ENCODE data around the gene GRIA4. TPM values are rescaled to one million over a fixed set of nuclear protein-coding genes. Genes with fewer than 3 reads are reported as not detected.

GRIA4 gene
- total and polyA plus RNA-seq, 2 donors (not counting 1 experiment from before 2014, with no cell fraction given), result not detected

DNA sequence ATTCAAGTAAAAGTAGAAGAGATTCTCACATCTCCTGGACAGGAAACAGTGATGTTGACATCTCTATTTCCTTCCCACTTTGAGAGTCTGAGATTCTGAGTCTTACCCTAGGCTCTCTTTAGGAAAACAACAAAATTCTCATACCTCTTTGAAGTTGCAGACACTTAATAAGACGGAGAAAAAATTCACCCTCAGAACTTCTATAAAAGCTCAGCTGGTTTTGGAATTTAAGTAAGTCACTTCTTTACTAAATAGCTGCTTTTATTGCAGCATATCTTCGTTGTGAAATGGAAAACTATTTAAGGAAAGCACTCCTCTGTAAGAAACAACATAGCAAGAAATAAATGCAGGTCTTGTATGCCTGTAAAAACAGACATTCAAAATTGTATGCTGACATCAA, 333.0 kb downstream of the GRIA4 start:
- WGBS (ENCODE audit: insufficient coverage), result no CpG with 5 or more reads among the region's 2 CpGs
- Mint-ChIP-seq H3K4me3 (no peak overlapping the region), H3K27me3 (peaks cover 3% of the 10 kb centered on the region), H3K27ac (no peak overlapping the region), H3K9me3 (ENCODE audit: insufficient read depth) (no peaks in the 10 kb centered on the region), H3K4me1 (no peaks in the 10 kb centered on the region)
- intact Hi-C loops (cut with micrococcal nuclease), result no loop called here
- Histone ChIP-seq H3K9me3 (ENCODE audit: control extremely low read depth in 1 of 3, control insufficient read depth in 2 of 3, insufficient read depth in 1 of 3, low read length in 2 of 3) (no peaks in the 10 kb centered on the region), H3K27ac (ENCODE audit: low read length in 2 of 2) (no peak overlapping the region), H2AFZ (ENCODE audit: insufficient read depth, low read depth, low read length, poor library complexity, severe bottlenecking) (no peak overlapping the region), H3K9ac (ENCODE audit: low read length) (no peak overlapping the region), H3K79me2 (ENCODE audit: control insufficient read depth, insufficient read depth, low read length) (no peaks in the 10 kb centered on the region), H4K20me1 (ENCODE audit: control insufficient read depth, insufficient read depth, low read length, poor library complexity, severe bottlenecking) (no peaks in the 10 kb centered on the region), H3K36me3 (replicated peaks in 1 of 2; ENCODE audit: control extremely low read depth in 1 of 2, control insufficient read depth in 1 of 2, extremely low read depth in 1 of 2, insufficient read depth in 2 of 2, low read length in 1 of 2) (no peaks in the 10 kb centered on the region), H3K4me2 (replicated peaks; ENCODE audit: low read depth, low read length, poor library complexity, severe bottlenecking) (no peak overlapping the region), H3K4me3 (ENCODE audit: control extremely low read depth in 1 of 5, extremely low read depth in 1 of 5, insufficient read depth in 1 of 5, low read depth in 2 of 5, low read length in 4 of 5) (no peak overlapping the region), H3K4me1 (ENCODE audit: control insufficient read depth in 2 of 2, insufficient read depth in 2 of 2, low read length in 2 of 2) (no peaks in the 10 kb centered on the region), H3K27me3 (replicated peaks in 1 of 4; ENCODE audit: control extremely low read depth in 1 of 4, control insufficient read depth in 3 of 4, insufficient read depth in 4 of 4, low read length in 3 of 4) (no peaks in the 10 kb centered on the region)
- no peak for DNase-seq
- TF ChIP-seq EZH2 (IDR thresholded peaks at IDR 0.05; ENCODE audit: borderline replicate concordance, insufficient read depth, low read depth, low read length, poor library complexity, severe bottlenecking), result no peak
- TF ChIP-seq, protein P1, sequence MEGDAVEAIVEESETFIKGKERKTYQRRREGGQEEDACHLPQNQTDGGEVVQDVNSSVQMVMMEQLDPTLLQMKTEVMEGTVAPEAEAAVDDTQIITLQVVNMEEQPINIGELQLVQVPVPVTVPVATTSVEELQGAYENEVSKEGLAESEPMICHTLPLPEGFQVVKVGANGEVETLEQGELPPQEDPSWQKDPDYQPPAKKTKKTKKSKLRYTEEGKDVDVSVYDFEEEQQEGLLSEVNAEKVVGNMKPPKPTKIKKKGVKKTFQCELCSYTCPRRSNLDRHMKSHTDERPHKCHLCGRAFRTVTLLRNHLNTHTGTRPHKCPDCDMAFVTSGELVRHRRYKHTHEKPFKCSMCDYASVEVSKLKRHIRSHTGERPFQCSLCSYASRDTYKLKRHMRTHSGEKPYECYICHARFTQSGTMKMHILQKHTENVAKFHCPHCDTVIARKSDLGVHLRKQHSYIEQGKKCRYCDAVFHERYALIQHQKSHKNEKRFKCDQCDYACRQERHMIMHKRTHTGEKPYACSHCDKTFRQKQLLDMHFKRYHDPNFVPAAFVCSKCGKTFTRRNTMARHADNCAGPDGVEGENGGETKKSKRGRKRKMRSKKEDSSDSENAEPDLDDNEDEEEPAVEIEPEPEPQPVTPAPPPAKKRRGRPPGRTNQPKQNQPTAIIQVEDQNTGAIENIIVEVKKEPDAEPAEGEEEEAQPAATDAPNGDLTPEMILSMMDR (IDR thresholded peaks at IDR 0.05), result no peak
- POLR2A ChIA-PET, result no interaction called here
- no peak for ATAC-seq (ENCODE audit: low read depth)
- CTCF ChIA-PET, result no interaction called here

DNA sequence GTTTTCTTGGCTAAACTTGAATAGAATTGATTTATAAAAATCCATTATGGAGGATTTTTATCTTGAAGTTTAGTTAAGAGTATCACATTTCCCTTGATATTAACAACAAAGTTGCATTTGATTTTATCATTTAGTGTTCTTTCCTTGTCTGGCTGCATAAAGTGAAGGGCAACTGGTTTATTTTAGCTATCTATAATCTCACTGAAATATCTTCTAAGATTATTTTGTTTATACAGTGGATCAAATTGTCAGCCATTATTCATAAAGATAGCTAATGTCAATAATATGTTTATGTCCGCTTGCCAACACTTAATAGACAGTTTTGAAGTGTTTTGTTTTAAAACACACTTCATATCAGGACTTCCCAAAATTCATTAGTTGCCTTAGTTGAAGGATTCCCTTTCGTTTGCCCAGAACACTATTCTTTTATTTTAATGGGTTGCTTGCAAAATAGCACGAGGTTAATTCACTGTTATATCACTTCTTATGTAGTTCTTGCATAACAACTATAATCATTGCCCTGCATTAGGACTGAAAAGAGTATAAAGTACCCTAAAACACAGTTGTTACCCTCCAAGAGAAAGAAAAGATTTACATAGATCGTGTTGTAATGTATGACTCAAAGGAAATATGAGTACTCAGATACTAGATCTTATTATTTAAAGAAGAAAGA, 339.2 kb downstream of the GRIA4 start:
- H3K4me3 ChIP-seq (ENCODE audit: control extremely low read depth in 1 of 5, extremely low read depth in 1 of 5, insufficient read depth in 1 of 5, low read depth in 2 of 5, low read length in 4 of 5), result no peak overlapping the region
- ATAC-seq (ENCODE audit: low read depth), result no peak
- CTCF ChIA-PET, result no interaction called here
- no peaks in the 10 kb centered on the region for H3K79me2 ChIP-seq (ENCODE audit: control insufficient read depth, insufficient read depth, low read length)
- no peak overlapping the region for H2AFZ ChIP-seq (ENCODE audit: insufficient read depth, low read depth, low read length, poor library complexity, severe bottlenecking)
- no peaks in the 10 kb centered on the region for H3K4me1 ChIP-seq (ENCODE audit: control insufficient read depth in 2 of 2, insufficient read depth in 2 of 2, low read length in 2 of 2)
- H3K27ac ChIP-seq (ENCODE audit: low read length in 2 of 2), result no peak overlapping the region
- H3K27me3 ChIP-seq (replicated peaks in 1 of 4; ENCODE audit: control extremely low read depth in 1 of 4, control insufficient read depth in 3 of 4, insufficient read depth in 4 of 4, low read length in 3 of 4), result no peaks in the 10 kb centered on the region
- no peaks in the 10 kb centered on the region for H3K36me3 ChIP-seq (replicated peaks in 1 of 2; ENCODE audit: control extremely low read depth in 1 of 2, control insufficient read depth in 1 of 2, extremely low read depth in 1 of 2, insufficient read depth in 2 of 2, low read length in 1 of 2)
- intact Hi-C loops (cut with micrococcal nuclease), result no loop called here
- Mint-ChIP-seq H3K9me3 (ENCODE audit: insufficient read depth) (no peaks in the 10 kb centered on the region), H3K4me1 (no peaks in the 10 kb centered on the region), H3K27ac (no peak overlapping the region), H3K4me3 (no peak overlapping the region), H3K27me3 (peaks cover 3% of the 10 kb centered on the region)
- no CpG with 5 or more reads among the region's 4 CpGs for WGBS (ENCODE audit: insufficient coverage)
- H3K9ac ChIP-seq (ENCODE audit: low read length), result no peak overlapping the region
- H3K4me2 ChIP-seq (replicated peaks; ENCODE audit: low read depth, low read length, poor library complexity, severe bottlenecking), result no peak overlapping the region
- no peaks in the 10 kb centered on the region for H3K9me3 ChIP-seq (ENCODE audit: control extremely low read depth in 1 of 3, control insufficient read depth in 2 of 3, insufficient read depth in 1 of 3, low read length in 2 of 3)
- H4K20me1 ChIP-seq (ENCODE audit: control insufficient read depth, insufficient read depth, low read length, poor library complexity, severe bottlenecking), result no peaks in the 10 kb centered on the region
- TF ChIP-seq, protein P1 (IDR thresholded peaks at IDR 0.05), result no peak
- TF ChIP-seq EZH2 (IDR thresholded peaks at IDR 0.05; ENCODE audit: borderline replicate concordance, insufficient read depth, low read depth, low read length, poor library complexity, severe bottlenecking), result no peak
- no peak for DNase-seq
- POLR2A ChIA-PET, result no interaction called here

Measured in B cell (primary cell).